GM19397 (cell line): ENCODE data around the gene VAMP3.
A peak's percentile ranks its signal among the peaks of the same experiment; 100 is the strongest.

Source experiments
- ATAC-seq: cut with Tn5 transposase; IDR thresholded peaks from one replicate; pipeline ENCODE4 v1.9.1; 2021; ENCODE audit warnings: mild to moderate bottlenecking, moderate library complexity; ENCODE audit not compliant: unreplicated experiment

VAMP3 gene, protein sequence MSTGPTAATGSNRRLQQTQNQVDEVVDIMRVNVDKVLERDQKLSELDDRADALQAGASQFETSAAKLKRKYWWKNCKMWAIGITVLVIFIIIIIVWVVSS

DNA sequence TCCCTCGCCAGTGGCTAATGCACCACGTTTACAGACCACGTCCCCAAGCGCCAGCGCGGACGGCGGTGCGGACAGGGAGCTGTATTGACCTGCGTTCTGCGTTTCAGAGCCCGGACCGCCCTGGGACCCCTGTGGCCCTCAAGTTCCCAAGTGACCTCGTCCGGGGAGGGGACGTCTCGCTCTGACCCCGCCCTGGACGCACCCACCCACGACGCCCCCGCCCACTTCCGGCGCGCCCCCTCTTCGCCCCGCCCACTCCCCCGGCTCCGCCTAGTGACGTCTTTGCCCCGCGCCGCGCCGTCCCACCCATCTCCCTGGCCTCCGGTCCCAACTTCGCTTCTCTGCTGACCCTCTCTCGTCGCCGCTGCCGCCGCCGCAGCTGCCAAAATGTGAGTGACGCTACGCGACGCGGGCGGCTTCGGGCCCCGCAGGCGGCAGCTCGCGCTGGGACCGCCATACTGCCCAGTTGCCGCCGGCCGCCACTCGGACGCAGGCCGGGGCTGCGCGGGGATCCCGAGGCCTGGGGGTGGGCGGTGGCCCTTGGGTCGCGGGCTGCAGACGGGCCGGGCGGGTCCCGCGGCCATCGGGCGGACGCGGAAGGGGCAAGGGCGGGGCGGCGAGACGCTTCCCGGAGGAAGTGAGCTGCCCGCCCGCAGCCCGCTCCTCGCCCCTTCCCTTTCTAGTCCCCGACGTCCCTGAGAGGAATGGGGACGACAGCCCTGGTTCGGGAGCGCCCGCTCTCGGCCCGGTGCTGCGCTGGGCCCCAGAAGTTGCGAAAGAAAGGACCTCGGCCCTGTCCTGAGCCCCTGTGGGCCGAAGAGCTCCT is at the start of gene VAMP3:
Gene VAMP3, plus strand, starts transcription at position 300 of the 826 bp plus-strand sequence. Its CDS starts 88 bp downstream, at position 388.
- ATAC-seq, result peak; percentile 82

DNA sequence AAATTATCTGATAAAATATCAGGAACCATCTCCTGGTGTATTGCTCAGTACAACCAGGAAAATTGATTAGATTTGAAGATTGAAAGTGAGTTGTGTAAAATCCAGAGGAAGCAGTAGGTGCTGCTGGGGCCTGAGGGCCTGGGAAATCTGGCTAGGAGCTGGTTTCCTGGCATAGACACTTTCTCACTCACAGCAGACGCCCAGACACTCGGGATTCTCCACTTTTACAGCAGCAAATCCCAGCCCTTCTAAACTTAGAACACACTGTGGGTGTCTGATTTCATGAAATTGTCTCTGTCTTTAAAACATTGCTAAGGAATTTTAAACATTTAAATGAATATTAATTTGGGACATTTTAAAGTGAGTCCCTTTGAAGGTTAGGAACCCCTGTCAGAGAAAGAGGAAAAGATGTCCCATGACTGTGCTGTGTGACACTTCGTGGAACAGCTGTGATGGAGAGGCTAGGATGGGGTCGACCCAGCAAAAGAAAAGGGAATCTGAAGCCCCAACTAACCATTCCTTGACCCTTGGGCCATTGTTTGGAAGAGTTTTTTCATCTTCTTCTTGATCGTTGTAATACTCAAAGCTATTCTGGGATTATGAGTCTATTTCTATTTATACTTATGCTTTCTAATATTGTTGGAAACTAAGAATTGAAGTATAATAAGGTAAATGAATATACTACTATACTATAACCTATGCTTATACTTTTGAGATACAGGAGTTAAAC is 49.0 kb upstream of the VAMP3 start:
- no peak for ATAC-seq

DNA sequence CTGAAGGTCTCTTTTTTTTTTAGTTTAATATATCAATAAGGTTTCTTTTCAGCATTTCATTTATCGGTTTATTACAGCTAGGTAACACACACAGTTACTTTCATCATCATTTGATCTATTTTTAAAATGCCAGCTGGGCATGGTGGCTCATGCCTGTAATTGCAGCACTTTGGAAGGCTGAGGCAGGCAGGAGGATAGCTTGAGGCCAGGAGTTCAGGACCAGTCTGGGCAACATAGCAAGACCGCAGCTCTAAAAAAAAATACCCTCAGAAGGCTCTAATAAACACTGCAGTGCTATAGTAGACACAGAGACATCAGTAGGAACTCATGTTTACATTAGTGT is 48.5 kb upstream of the VAMP3 start:
- ATAC-seq, result no peak

DNA sequence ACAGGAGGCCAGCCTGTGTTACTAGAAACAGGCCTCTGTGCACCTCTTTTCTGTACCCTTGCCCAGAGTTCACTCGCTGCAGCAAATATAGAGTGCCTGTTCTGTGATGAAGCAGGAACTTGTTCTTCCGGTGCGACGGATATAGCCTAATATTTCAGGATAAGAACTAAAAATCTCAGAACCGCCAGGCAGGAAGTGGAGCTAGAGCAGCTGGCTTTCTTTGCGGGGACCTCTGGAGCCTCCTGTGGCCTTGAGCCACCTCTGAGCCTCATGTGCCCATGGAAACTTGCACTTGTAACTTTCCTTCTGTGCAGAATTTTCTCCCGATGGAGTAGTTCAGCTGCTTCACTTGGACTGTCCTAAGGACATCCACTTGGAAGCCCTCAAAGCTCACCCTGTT is 44.5 kb upstream of the VAMP3 start:
- ATAC-seq, result no peak

DNA sequence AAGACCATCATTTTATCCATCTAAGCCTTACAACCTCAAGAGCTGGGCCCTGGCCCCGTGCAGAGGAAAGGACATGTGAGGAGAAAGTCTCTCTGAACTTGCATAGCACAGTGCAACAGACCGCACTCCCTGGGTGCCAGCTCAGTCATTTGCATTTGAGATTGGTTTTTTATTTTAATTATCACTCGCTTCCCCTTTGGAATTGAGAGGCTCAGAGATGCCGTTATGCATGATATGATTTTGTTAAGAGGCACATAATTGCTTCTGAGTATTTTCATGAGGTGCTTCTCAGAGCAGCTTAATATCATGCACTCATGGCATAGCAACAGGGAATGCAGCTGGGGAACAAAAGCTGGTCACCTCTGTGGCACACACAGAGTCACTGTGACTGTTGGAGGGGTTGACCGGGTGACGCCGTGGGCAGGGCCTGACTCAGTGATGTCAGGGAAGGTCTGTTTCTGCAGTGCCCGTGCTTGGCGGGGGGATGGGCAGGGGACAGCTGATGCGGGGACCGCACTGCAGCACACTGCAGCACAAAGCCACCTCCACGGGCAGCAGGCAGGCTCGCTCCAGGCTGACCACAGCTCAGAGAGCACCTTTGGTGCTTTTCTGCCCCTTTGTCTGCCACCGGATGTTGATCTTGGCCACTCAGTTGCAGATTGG is 43.2 kb upstream of the VAMP3 start:
- no peak for ATAC-seq

DNA sequence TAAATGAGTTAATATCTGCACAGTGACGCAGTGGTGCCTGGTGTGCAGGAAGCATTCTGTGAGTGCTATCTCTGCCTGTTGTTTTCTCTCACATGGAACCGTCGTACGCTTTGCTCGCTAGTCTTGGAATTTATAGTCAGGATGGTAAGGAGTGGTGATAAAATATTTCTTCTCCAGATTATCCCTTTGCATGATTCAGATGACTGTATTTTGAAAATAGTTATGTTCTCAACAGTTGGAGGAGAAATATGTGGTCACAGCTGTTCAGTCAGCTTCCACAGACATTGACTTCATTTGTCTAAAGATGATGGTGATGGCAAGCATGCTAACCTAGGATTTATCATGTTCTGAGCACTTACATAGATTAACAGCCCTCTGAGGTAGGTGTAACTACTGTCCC is 41.3 kb upstream of the VAMP3 start:
- ATAC-seq, result no peak

DNA sequence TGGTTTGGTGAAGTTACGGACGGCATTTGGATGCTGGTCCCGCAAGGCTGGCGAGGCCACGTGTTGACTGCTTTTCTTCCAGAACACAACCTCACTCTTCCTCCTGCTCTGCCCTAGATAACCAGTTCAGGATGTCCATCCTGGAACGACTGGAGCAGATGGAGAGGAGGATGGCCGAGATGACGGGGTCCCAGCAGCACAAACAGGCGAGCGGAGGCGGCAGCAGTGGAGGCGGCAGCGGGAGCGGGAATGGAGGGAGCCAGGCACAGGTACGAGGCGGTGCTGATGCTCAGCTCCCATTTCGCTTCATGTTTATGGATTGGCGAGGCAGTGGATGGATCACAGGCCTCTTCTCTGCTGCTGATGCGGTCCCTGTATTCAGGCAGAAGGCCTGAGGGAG is 38.8 kb upstream of the VAMP3 start:
- no peak for ATAC-seq

DNA sequence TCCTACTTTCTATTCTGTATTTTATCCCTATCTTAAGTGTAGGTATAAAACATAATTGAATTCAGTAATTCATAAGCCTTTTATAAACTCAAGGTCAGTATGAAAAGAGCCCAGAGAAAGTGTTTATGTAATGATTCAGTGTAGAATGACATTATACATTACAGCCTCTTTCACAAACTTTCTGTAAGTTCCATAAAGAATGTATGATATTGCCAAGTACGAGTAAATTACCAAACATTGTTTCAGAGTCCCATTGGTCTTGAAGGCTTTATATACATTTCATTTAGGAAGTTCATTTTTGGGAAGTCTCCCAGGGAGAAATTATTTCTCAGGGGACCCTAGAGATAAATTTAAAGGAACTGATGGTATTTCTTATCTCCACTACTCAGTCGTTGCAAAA is 37.8 kb upstream of the VAMP3 start:
- ATAC-seq, result no peak

DNA sequence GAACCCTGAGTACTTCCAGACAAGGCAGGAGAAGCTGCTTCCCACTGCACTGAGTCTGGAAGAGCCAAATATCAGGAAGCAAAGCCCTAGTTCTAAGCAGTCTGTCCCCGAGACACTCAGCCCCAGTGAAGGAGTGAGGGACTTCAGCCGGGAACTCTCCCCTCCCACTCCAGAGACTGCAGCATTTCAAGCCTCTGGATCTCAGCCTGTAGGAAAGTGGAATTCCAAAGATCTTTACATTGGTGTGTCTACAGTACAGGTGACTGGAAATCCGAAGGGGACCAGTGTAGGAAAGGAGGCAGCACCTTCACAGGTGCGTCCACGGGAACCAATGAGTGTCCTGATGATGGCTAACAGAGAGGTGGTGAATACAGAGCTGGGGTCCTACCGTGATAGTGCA is 33.1 kb upstream of the VAMP3 start:
- no peak for ATAC-seq

DNA sequence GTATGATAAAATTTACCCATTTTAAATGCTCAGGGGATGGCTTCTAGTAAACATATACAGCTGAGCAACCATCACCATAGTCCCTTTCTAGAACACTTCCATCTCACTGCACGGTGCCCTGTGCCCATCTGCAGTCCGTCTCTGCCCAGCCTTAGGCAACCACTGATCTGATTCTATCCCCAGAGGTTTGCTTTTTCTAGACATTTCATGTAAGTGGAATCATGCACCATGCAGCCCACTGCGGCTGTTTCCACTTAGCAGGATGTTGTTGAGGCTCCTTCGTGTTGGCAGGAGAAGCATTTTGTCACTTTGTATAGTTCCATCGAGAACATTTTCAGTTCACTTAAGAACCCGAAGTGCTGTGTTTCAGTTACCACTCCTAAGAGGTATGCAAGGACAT is 27.8 kb upstream of the VAMP3 start:
- no peak for ATAC-seq

DNA sequence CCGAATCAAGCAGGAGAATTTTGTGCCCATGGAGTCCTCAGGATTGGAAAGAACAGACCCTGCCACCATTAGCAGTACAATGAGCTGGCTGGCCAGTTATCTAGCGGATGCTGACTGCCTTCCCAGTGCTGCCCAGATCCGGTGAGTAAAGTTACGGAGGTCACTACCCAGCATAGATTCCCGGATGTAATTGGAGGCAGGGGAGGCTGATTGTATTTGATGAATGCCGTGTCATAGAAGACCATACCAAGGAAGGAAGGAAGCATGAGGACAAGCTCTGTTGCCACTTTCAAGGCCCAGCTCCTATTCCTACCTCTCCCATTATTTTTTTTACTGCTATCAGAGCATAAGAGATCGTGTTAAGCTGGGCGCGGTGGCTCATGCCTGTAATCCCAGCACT is 26.2 kb upstream of the VAMP3 start:
- no peak for ATAC-seq

DNA sequence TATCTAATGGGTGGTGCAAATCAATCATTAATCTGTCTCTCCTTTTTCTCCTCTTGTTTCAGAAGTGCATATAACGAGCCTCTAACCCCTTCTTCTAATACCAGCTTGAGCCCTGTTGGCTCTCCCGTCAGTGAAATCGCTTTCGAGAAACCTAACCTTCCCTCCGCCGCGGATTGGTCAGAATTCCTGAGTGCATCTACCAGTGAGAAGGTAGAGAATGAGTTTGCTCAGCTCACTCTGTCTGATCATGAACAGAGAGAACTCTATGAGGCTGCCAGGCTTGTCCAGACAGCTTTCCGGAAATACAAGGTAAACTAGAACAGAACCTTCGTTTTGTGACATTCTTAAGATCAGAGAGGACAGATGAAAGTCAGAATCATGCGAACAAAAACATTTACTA is 25.3 kb upstream of the VAMP3 start:
- ATAC-seq, result no peak

DNA sequence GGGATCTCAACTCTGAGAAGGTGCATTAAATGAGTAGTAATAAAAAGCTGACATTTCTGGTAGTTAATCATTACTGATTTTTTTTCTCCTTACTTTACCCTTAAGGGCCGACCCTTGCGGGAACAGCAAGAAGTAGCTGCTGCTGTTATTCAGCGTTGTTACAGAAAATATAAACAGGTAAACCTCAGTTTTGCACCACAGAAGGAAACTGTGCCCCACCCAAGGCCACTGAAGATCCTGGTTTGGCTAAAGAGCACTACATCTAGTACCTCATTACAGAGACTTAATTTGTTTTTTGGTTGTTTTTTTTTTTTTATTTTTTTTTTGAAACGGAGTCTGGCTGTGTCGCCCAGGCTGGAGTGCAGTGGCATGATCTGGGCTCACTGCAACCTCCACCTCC is 23.5 kb upstream of the VAMP3 start:
- no peak for ATAC-seq

DNA sequence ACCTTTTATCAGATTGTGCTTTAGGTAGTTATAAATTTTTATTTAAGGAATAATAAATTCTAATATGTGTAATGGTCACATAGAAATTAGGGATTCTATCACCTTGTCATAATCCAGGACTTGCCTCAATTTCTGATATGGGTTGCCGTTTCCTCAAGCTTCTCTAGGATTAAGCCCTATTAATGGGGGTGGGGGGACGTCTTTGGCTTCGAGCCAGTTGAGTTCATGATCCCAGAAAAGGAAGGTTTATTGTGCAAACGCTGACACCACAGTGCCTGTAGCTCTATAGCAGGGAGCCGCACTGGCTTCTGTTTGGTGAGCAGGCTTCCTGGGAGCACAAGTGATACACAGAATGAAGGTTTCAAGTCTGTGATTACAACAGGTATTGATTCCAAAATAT is 22.0 kb upstream of the VAMP3 start:
- no peak for ATAC-seq

DNA sequence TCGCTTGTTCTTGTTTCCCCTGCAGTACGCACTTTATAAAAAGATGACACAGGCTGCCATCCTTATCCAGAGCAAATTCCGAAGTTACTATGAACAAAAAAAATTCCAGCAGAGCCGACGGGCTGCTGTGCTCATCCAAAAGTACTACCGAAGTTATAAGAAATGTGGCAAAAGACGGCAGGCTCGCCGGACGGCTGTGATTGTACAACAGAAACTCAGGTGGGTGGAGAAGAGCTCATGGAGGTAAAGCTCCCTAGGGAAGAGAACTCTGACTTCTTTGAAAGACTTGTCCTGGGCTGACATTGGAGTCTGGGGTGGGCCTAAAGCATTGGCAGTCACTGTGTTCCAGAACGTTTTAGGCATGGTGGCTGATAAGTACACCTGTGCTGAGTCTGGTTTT is 19.9 kb upstream of the VAMP3 start:
- ATAC-seq, result no peak

DNA sequence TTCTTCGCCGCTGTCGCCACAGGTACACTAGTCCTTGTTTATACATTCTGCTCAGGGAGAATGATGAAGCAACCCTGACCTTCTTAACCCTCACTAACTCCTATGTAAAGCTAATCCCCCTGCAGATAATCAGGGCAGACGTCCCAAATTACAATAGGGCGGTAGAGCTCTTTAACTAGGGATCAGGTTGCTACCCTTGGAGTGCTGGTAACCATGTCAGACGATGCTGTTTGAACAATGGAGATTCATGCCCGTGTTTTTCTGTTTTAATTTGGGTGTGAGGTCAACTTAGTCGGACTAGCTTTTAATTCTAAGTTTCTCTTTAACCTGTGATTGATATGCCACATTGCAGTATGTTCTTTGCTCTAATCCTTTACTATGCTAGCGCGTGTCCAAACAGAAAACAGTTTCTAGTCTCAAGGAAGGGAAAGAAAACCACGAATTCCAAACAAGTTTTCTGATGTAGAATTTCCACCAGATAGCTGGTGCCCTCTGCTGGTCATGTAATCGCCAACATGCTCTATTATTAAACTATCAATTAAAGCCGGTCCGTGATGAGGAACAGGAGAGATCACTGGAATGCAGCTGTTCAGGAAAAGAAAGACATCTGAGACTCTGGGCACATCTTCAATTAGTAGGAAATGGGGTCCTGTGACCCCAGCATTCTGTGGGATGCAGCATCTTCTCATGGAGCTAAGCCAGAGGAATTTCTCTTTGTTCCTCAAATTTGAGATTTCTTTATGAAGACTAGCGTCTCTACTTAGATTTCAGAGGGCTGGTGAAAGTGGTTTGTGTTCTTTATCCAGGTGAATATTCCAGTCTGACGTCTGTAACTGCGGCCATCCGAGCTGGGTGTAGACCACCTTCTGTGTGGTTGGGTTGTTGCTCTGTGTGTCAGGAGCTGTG is 18.3 kb upstream of the VAMP3 start:
- ATAC-seq, result no peak

DNA sequence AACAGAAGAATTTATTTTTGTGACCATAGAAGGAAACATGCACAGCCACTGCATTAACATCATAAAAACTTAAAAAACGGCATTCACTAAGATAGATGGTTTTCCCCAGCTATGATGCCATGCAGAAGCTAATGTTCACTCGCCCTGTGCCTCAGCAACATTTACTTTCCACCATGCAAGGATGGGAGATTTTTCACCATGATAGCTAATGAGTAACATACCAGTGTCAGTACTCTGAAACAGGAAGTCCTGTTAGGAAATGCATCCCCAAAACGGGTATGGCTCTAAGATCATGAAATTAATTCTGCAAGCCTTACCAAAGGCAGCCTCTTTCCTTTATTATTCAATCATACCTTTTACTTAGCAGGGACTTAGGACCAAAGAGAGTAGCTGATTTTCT is 17.5 kb upstream of the VAMP3 start:
- ATAC-seq, result no peak

DNA sequence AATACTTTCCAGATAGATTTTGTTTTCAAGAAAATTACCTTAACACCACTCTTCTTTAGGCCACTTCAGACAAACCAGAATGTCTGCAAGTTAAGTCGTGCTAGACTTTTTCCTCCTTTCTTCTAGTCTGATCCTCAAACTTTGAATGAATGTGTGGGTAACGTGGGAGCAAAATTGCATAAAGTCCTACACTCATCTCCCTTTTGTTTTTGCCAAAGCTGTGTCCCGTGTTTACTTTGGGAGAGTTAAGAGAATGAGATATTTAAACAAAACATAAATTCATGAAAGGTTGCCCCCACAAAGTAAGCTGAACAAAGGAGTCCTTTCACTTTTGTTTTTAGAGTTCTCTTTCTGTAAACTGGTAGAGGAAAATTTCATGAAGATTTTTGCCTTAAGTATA is 16.9 kb upstream of the VAMP3 start:
- ATAC-seq, result no peak

DNA sequence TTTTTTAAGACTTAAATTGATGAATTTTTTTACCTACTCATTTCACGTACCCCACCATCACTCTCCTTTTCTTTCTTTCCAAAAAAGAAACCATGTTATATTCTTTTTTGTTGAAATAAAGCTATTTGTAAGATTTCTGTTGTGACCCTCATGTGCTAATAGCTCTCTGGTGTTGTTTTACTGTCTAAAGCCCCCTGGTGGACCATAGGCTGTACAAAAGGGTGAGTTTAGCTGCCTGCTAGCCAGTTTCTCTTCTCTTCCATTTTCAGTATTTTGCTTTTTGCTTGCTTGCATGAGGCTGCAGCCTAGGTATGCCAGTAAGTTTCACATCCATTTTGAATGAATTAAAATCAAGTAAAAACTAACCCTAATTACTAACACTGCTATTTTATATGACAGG is 15.6 kb upstream of the VAMP3 start:
- ATAC-seq, result no peak

DNA sequence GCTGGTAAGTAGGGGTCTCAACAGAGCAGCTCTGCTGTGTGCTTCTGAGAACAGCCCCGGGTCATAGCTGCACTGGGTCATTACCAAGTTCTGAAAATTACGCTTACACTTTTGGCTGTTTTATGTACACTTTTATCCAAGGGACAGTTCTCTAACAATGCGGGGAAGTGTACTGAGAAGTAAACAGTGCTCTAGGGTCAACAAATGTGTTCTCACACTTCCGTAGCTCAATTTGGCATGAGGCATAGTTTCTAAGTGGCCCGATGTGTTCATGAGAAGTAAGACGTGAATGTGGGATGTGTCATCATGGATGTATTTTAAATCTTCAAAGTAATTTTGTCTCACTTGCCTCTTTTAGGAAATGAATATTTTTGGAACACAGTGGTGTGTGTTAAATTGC is 10.9 kb upstream of the VAMP3 start:
- ATAC-seq, result no peak

DNA sequence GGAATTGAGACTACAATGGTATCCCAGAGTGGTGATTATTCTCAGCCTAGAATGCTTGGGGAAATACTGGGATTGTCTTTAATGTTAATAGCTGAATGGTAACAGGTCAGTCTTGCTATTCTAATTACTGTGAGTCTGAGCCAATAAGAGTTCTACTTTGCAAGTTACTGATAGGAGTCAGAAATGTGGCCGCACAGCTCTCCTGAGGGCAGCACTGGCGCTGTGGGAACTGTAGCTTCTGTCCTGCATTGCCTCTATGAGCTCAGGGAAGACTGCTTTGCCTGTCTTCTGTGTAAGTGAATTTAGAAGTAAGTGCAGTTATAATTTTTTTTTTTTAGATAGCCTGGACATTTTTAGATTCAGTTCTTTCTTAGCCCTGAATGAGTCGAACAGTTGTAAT is 10.0 kb upstream of the VAMP3 start:
- no peak for ATAC-seq
